HG02840 (cell line): Measurements from ENCODE around the gene CNOT2.

Experiments
- ATAC-seq: cut with Tn5 transposase; IDR thresholded peaks from one replicate; pipeline ENCODE4 v1.9.1; 2021; ENCODE audit warnings: mild to moderate bottlenecking, moderate library complexity, moderate number of reproducible peaks; ENCODE audit not compliant: unreplicated experiment, low FRiP score

Gene CNOT2

GRCh38 chr12:70251226-70251625 lies 8.0 kb downstream of the CNOT2 start:
- ATAC-seq = no peak

- no peak for ATAC-seq
Measured at GRCh38 chr12:70251661-70252060, 8.4 kb downstream of the CNOT2 start.

- ATAC-seq = no peak
Measured at GRCh38 chr12:70252832-70253231, 9.6 kb downstream of the CNOT2 start.

GRCh38 chr12:70254225-70254624 lies 11.0 kb downstream of the CNOT2 start:
- no peak for ATAC-seq

GRCh38 chr12:70254846-70255245 lies 11.6 kb downstream of the CNOT2 start:
- ATAC-seq = no peak

GRCh38 chr12:70255311-70255710 lies 12.1 kb downstream of the CNOT2 start:
- no peak for ATAC-seq

- no peak for ATAC-seq
Measured at GRCh38 chr12:70258605-70259403, 15.6 kb downstream of the CNOT2 start.

GRCh38 chr12:70260646-70261045 lies 17.4 kb downstream of the CNOT2 start:
- ATAC-seq = no peak

- ATAC-seq = no peak
Measured at GRCh38 chr12:70264067-70264867, 21.0 kb downstream of the CNOT2 start.

GRCh38 chr12:70265132-70265531 lies 21.9 kb downstream of the CNOT2 start:
- ATAC-seq = no peak

- no peak for ATAC-seq
Measured at GRCh38 chr12:70267550-70267949, 24.3 kb downstream of the CNOT2 start.

- no peak for ATAC-seq
Measured at GRCh38 chr12:70268972-70269371, 25.7 kb downstream of the CNOT2 start.

- no peak for ATAC-seq
Measured at GRCh38 chr12:70270108-70270507, 26.9 kb downstream of the CNOT2 start.

GRCh38 chr12:70271025-70271424 lies 27.8 kb downstream of the CNOT2 start:
- ATAC-seq = no peak

- ATAC-seq = no peak
Measured at GRCh38 chr12:70272510-70272909, 29.3 kb downstream of the CNOT2 start.

- no peak for ATAC-seq
Measured at GRCh38 chr12:70275045-70275444, 31.8 kb downstream of the CNOT2 start.

- ATAC-seq = no peak
Measured at GRCh38 chr12:70277973-70278372, 34.7 kb downstream of the CNOT2 start.

- ATAC-seq = no peak
Measured at GRCh38 chr12:70278945-70279344, 35.7 kb downstream of the CNOT2 start.

GRCh38 chr12:70283232-70283631 lies 40.0 kb downstream of the CNOT2 start:
- no peak for ATAC-seq

- ATAC-seq = no peak
Measured at GRCh38 chr12:70288817-70289216, 45.6 kb downstream of the CNOT2 start.

GRCh38 chr12:70290116-70290515 lies 46.9 kb downstream of the CNOT2 start:
- no peak for ATAC-seq
